Measurements from ENCODE around the gene SQOR.

The SQOR gene

DNA sequence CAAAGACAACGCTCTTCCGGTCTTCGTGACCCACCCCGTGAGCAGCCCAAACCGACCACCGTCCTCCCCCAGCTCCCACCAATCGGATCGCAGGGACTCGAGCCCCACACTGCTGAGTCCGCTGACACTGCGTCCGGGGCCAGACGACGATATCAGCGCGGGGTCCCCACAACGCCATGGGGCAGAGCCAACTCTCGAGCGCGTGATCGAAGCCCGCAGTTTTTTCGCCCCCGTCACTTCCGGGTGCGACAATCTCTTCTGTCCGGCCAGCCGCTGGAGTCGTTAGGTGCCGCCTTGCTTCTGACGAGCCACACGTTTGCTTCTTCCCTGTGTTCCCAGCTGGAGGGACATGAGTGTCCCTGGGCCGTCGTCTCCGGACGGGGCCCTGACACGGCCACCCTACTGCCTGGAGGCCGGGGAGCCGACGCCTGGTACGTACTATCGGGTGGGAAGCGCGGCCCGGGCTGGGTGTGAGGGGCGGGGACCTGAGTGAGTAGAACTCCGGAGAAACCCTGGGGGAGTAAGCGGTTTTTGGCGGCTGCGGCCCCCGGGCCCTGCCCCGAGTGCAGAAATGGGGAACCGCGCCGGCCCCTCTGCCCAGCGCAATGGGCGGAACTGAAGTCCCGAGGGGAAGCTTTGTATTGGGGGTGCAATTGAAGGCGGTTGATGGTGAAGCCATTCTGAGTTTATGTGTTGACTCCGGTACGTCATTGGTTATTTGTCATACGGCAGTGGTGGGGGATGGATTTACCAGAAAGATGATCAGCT is 47.5 kb upstream of the SQOR start, which contains the start of gene BLOC1S6:
Gene BLOC1S6 (plus strand): TSS at position 285 of the 768 bp plus-strand sequence. CDS start 65 bp downstream, at position 350.
- no peak; the same call in 1 of the 2 replicates for TF ChIP-seq FOXM1 (IDR thresholded peaks at IDR 0.05; ENCODE audit: borderline replicate concordance, low read depth)
- TF ChIP-seq, protein P1, sequence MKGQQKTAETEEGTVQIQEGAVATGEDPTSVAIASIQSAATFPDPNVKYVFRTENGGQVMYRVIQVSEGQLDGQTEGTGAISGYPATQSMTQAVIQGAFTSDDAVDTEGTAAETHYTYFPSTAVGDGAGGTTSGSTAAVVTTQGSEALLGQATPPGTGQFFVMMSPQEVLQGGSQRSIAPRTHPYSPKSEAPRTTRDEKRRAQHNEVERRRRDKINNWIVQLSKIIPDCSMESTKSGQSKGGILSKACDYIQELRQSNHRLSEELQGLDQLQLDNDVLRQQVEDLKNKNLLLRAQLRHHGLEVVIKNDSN (IDR thresholded peaks at IDR 0.05), result peak; percentile 76
- TF ChIP-seq EGR1 (IDR thresholded peaks at IDR 0.05), result no peak
- TF ChIP-seq MAX (IDR thresholded peaks at IDR 0.05), result peak; percentile 90
- TF ChIP-seq CEBPB (IDR thresholded peaks at IDR 0.05), result no peak
- peak; percentile 78 for TF ChIP-seq CREB1 (IDR thresholded peaks at IDR 0.05; ENCODE audit: low read depth)
- no peak for TF ChIP-seq REST (IDR thresholded peaks at IDR 0.05; ENCODE audit: low read depth)
- TF ChIP-seq YY1 (IDR thresholded peaks at IDR 0.05; ENCODE audit: low read depth), result peak; percentile 52; the same call in 1 of the 2 replicates
- TF ChIP-seq EP300 (IDR thresholded peaks at IDR 0.05; ENCODE audit: borderline replicate concordance), result peak; percentile 49; the same call in 1 of the 2 replicates
- no peak for TF ChIP-seq TEAD4 (IDR thresholded peaks at IDR 0.05)
- peak; percentile 58; the same call in 1 of the 2 replicates for TF ChIP-seq ZBTB7A (IDR thresholded peaks at IDR 0.05; ENCODE audit: low read depth)
- no peak for TF ChIP-seq RAD21 (IDR thresholded peaks at IDR 0.05; ENCODE audit: low read depth)
- peak; percentile 83 for TF ChIP-seq TAF1 (IDR thresholded peaks at IDR 0.05; ENCODE audit: low read depth)
- peak; percentile 75 for TF ChIP-seq TCF12 (IDR thresholded peaks at IDR 0.05; ENCODE audit: low read depth)
- TF ChIP-seq NFIC (IDR thresholded peaks at IDR 0.05), result peak; percentile 25

GRCh38 chr15:45587863-45588170 is 47.0 kb upstream of the SQOR start:
- TF ChIP-seq CEBPB (IDR thresholded peaks at IDR 0.05), result no peak
- no peak for TF ChIP-seq EGR1 (IDR thresholded peaks at IDR 0.05)
- TF ChIP-seq TAF1 (IDR thresholded peaks at IDR 0.05; ENCODE audit: low read depth), result no peak
- TF ChIP-seq EP300 (IDR thresholded peaks at IDR 0.05; ENCODE audit: borderline replicate concordance), result no peak
- no peak for TF ChIP-seq FOXM1 (IDR thresholded peaks at IDR 0.05; ENCODE audit: borderline replicate concordance, low read depth)
- TF ChIP-seq TEAD4 (IDR thresholded peaks at IDR 0.05), result no peak
- TF ChIP-seq REST (IDR thresholded peaks at IDR 0.05; ENCODE audit: low read depth), result no peak
- no peak for TF ChIP-seq TCF12 (IDR thresholded peaks at IDR 0.05; ENCODE audit: low read depth)
- no peak for TF ChIP-seq RAD21 (IDR thresholded peaks at IDR 0.05; ENCODE audit: low read depth)
- no peak for TF ChIP-seq CREB1 (IDR thresholded peaks at IDR 0.05; ENCODE audit: low read depth)
- no peak for TF ChIP-seq MAX (IDR thresholded peaks at IDR 0.05)
- no peak for TF ChIP-seq ZBTB7A (IDR thresholded peaks at IDR 0.05; ENCODE audit: low read depth)
- TF ChIP-seq, protein P1 (IDR thresholded peaks at IDR 0.05), result no peak
- no peak for TF ChIP-seq YY1 (IDR thresholded peaks at IDR 0.05; ENCODE audit: low read depth)
- TF ChIP-seq NFIC (IDR thresholded peaks at IDR 0.05), result no peak

DNA sequence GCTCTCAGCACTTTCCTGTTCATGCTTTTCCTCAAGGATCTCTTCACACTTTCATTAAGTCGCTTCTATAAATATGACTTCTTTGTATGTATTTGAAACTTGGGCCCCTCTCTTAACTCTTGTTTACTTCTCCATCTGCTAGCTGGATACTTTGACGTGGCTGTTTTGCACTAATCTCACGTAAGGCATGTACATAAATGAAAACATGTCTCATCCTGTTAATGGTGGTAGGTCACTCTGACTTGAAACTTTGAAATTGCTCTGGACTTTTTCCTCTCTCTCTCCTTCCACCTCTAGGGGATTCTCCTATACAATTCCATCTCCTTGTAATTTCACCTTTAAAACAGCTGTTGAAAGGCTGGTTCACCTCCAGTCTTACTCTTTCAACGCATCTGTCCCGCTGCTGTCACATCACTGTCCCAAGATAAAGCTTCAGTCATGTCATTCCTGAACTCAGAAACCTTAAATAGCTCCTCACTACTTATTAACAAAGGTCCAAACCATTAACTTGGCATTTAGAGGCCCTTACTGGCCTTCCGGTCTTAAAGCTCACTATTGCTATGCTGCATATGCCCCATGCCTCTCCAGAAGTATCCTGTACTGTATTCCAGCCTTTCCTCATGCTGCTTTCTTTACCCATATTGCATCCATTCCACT is 46.5 kb upstream of the SQOR start:
- TF ChIP-seq YY1 (IDR thresholded peaks at IDR 0.05; ENCODE audit: low read depth), result no peak
- no peak for TF ChIP-seq REST (IDR thresholded peaks at IDR 0.05; ENCODE audit: low read depth)
- TF ChIP-seq NFIC (IDR thresholded peaks at IDR 0.05), result no peak
- no peak for TF ChIP-seq CEBPB (IDR thresholded peaks at IDR 0.05)
- no peak for TF ChIP-seq EP300 (IDR thresholded peaks at IDR 0.05; ENCODE audit: borderline replicate concordance)
- no peak for TF ChIP-seq TEAD4 (IDR thresholded peaks at IDR 0.05)
- no peak for TF ChIP-seq EGR1 (IDR thresholded peaks at IDR 0.05)
- TF ChIP-seq MAX (IDR thresholded peaks at IDR 0.05), result no peak
- TF ChIP-seq TCF12 (IDR thresholded peaks at IDR 0.05; ENCODE audit: low read depth), result no peak
- TF ChIP-seq, protein P1 (IDR thresholded peaks at IDR 0.05), result no peak
- TF ChIP-seq ZBTB7A (IDR thresholded peaks at IDR 0.05; ENCODE audit: low read depth), result no peak
- TF ChIP-seq TAF1 (IDR thresholded peaks at IDR 0.05; ENCODE audit: low read depth), result no peak
- no peak for TF ChIP-seq CREB1 (IDR thresholded peaks at IDR 0.05; ENCODE audit: low read depth)
- no peak for TF ChIP-seq RAD21 (IDR thresholded peaks at IDR 0.05; ENCODE audit: low read depth)
- TF ChIP-seq FOXM1 (IDR thresholded peaks at IDR 0.05; ENCODE audit: borderline replicate concordance, low read depth), result no peak

All from Ishikawa (cell line).